Cortex of kidney (tissue), 1 donor: ENCODE results near the gene ELOVL1.

ENCODE experiments used
- DNase-seq: peaks from one replicate; lab custom pipeline; 2025; lab: John Stamatoyannopoulos, UW

ELOVL1 gene

GRCh38 chr1:43354936-43355335 is 12.9 kb downstream of the ELOVL1 start:
- no peak for DNase-seq

DNA sequence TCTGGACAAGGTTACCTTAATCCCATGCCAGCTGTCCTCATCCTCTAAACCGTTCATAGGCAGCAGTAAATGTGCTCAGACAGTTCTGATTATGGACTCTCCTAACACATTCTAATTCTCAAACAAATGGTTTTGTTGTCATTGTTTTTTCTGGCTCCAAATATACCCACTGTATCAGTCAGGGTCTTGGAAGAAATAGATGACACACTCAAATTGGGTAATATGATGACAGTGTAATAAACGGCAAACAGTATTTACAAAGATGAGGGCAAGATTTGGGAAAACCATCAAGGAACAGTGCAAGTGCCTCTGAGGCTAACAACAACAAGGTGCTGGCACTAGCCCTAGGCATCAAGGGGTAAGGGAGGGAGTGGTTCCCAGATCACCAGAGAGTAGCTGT is 13.3 kb downstream of the ELOVL1 start:
- no peak for DNase-seq

GRCh38 chr1:43352881-43353280 is 14.9 kb downstream of the ELOVL1 start:
- DNase-seq = no peak

GRCh38 chr1:43352351-43352705 is 15.5 kb downstream of the ELOVL1 start:
- no peak for DNase-seq

DNA sequence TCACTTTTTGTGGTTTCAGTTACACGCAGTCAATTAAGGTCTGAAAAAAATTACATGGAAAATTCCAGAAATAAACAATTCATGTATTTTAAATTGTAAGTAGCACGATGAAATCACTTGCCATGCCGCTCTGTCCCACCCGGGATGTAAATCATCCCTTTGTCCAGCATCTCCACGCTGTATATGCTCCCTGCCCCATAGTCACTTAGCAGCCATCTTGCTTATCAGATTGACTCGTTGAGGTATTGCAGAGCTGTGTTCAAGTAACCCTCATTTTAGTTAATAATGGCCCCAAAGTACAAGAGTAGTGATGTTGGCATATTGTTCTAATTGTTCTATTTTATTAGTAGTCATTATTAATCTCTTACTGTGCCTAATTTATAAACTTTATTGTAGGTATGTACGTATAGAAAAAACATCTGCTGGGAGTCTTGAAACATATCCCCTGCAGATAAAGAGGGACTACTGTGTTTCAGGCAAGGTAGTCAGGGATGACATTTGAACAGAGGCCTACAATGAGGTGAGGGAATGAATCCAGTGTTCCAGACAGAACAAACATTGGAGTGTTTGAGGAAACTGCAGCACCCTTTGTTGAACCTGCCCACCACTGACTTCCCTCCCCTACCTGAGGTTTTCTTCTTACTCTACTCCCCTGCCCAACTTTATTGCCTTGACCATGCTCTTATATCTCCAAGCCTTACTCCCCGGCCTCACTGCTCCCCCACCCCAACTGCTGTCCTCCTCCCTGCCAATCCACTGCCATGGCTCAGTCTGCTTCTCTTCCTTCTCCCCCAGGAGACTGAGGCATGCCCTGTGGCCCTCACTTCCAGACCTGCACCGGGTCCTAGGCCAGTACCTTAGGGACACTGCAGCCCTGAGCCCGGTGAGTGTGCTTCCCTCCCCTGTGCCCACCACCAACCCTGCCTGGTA is 16.1 kb downstream of the ELOVL1 start:
- DNase-seq = no peak

DNA sequence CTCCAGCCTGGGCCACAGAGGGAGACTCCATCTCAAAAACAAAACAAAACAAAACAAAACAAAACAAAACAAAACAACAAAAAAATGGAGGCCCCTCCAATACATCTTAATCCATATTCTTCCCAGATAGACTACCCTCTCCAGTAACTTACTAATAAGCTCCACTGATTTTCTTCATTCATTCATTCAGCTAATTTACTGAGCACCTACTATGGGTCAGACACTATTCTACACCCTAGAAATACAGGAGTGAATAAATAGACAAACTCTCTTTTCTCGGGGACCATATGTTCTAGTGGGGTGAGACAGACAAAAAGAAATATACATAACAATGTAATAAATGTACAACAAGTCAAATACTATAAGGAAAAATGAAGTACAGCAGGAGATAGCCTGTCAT is 16.8 kb downstream of the ELOVL1 start:
- no peak for DNase-seq

GRCh38 chr1:43349594-43350306 is 18.1 kb downstream of the ELOVL1 start:
- DNase-seq = no peak

- DNase-seq = peak; percentile 40
Measured at GRCh38 chr1:43348809-43349593, 18.8 kb downstream of the ELOVL1 start.

DNA sequence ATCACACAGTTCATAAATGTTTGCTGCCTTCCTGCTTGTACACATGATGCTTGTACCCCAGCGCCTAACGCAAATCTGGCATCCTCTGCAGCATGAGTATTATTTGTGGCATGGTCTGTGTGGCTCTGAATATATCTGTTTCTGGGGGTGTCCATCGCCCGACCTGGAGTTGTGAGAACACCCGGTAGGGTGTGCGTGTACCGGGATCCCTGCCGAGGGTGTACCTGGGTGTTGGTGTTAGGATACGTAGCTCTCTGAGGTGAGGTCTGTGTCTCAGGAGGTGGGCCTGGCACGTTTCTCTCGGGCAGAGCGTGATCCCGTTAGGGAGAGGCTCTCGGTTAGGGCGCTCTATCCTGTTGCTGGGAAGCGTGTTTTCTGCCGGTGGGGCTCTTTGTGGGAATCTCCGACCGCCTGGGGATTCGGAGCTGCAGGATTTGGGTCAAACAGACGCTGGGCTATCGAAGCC is 19.4 kb downstream of the ELOVL1 start:
- DNase-seq = no peak

GRCh38 chr1:43346636-43347035 is 21.2 kb downstream of the ELOVL1 start:
- no peak for DNase-seq

DNA sequence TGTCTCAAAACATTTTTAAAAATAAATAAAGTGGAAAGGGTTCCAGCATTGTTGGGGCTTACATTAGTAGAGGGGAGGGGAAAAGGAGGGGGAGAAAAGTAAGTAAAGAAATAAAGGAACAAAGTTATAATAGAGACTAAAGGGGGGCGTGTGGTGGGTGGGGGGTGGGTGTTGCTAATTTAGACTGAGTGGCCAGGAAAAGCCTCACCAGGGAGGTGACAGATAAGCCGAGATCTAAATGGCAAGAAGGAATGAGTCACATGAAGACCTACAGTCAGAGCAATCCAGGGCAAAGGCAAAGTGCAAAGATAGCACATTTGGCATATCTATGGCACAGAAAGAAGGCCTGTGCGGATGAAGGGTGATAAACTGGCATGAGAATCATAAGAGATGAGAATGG is 22.7 kb downstream of the ELOVL1 start:
- no peak for DNase-seq

DNA sequence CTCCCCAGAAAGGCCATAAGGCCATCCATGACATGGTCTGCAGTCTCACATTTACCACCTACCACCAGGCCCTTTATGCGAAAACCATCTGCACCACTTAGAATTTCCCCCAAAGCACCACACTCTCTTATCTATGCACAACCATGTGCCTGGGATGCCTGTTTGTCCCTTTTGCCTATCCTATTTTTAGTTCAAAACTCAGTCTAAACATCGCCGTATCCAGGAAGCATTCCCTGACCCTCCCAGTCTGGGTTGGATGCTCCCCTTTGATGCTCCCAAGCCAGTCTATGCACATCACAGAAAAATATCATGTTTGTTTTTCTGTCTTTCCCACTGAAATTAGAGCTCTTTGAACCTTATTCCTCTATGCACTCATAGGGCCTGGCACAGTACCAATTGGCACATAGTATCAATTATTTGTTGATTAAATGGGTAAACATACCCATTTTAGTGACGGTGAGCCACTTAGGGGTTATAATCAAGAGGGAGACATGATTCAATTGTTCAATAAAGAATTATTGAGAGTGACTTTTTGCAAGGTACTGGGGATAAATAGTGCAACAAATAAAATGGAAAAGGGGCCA is 23.5 kb downstream of the ELOVL1 start:
- DNase-seq = no peak

DNA sequence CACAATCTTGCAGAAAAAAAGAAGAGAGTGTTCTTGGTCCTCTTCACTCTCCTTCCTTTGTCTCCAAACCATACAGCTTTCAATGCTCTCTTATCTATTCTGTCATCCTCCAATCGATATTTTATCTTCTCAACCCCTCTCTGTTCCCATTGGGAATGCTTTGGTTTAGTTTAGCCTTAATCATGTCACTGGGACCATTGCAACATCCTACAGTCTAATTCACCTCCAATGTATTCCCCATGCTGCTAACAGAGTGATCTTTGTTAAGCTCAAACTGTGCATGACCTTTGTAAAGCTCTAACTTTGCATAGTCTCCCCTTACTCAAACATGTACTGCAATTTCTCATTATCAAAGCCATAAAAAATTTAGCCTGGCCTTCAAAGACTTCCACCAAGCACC is 27.3 kb downstream of the ELOVL1 start:
- DNase-seq = no peak

DNA sequence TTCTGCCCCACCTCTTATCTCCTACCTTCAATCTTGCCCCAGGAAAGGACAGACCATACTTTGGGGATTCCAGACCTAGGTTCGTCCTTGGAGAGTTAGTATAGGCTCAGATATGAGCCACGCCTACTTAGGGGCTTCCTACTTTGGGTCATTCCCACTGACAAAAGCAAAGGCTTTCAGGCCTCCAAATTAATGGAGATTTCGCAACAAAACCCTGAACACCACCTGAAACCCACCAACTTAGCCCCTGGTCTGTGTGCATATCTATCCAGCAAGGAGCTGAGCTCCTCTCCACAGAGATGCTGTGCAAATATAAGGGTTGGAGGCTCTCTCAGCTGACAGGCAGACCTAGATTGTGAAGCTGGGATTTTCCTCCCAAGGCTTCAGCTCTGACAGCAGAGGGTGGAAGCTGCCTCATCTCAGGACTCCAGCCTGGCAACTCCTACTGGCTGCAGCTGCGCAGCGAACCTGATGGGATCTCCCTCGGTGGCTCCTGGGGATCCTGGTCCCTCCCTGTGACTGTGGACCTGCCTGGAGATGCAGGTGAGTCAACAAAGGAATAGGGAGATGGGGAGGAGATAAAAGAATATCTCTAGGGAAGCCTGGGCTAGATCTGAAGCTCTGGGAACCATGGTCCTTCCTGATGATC is 28.1 kb downstream of the ELOVL1 start:
- DNase-seq = no peak

DNA sequence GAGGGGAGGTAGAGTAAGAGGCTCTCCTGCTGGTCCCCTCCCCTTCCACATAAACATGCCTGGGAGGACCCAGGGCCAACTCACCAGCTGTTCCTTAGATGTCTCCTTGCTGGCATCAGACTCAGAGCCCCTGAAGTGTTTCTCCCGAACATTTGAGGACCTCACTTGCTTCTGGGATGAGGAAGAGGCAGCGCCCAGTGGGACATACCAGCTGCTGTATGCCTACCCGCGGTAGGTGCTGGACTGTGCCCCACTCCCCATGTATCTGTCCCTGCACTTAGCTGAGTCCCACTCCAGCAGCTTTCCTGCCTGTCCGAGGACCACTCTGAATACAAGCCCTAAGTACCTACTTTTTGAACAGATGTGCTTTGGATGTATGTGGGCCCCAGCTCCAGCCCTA is 29.8 kb downstream of the ELOVL1 start:
- DNase-seq = no peak

DNA sequence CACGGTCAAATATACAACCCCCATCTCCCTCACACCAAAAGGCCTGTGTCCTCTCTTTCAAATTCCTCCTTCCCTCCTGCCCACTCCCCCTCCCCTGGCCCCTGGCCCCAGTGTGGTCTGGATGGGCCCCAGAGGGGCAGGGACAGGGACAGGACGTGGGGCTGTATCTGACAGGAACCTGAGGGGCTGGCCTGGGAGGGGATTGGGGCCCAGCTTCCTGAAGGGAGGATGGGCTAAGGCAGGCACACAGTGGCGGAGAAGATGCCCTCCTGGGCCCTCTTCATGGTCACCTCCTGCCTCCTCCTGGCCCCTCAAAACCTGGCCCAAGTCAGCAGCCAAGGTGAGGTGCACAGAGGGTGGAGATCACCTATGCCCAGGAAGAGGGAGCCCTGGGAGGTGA is 30.2 kb downstream of the ELOVL1 start, which contains the start of gene MPL:
Gene MPL, plus strand, starts transcription at position 231 of the 400 bp plus-strand sequence. Its CDS starts 31 bp downstream, at position 262.
- DNase-seq = no peak

DNA sequence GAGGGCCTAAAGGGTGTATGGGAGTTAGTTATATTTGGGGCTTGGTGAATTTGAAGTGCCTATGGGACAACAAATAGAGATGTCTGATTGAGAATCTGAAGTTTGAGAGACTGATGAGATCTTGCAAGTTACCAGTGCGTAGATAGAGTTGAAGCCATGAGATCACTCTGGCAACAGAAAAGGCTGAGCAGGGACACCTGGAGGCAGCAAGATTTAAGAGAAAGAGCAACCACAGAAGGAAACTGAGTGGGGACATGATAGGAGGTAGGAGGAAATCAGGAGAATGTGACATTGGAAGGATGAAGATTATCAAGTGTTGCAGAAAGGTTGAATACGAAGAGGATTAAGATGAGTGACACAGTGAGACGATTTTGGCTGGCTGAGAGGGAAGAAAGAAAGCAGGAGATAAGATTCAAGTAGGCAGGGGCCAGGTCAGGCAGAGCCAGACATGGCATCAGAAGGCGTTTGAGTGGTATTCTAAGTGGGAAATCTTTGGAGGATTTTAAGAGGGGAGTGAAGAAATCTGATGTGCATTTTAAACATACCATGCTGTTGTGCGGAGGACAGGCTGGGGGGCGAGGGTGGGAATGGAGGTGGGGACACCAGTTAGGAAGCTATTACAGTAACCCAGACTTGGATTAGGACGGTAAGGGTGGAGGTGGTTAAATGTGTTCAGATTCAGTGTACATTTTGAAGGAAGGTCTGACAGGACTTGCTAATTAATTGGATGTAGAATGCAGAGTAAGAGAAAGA is 33.2 kb downstream of the ELOVL1 start:
- no peak for DNase-seq

GRCh38 chr1:43331688-43332087 is 36.1 kb downstream of the ELOVL1 start:
- no peak for DNase-seq

DNA sequence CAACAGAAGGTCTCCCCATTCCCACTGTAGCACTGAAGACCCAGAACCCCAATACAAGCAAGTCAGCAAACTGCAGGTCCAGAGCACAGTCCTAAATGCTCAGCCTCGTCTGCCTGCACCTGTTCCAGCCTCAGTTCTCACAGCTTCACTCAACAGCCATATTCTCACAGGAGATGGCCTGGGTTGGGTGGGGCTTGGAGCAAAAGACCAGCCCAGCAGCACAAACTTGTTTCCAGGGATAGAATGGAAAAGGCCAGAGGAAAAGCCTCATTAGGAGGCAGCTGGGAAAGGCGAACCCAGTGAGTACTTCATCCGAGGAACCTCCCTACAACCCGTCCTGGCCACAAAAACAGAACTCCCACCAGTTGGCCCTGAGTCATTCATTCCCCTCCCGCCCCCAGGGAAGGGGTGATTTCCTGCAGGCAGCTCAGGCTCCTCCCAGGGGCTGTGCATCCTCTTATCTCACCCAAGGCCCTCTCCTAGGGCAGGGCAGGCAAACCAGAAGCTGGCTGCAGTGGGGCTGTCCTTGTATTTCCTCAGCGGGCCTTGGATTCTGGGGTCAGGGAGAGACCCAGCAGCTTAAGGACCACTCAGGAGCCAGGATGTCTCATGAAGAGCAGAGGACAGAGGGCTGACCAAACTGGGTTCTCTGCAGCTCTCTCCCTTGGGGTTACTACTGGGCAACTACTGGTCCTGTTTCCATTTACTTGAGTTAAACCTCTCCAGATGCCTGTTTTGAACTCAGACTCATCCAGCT is 37.6 kb downstream of the ELOVL1 start:
- DNase-seq = no peak
